ENCODE data around the gene CLEC16A.

CLEC16A gene

DNA sequence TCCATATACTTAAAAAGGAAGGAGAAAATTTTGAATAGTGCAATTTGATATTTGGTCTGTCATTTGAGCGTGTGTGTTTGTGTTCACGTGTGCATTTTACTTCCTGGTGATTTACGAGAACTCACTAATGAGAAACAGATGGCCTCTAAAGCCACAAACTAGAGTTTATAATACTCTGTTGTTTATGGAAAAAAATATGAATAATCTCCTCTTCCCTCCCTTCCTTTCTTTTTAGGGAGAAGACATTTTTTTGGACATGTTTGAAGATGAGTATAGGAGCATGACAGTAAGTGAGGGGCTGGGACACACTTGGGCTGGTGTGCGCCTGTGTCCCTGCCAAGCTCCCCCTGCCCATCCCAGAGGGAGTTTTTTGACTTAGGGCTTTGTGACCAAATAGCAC lies 102.7 kb downstream of the CLEC16A start:
- DNase-seq = no peak

GRCh38 chr16:11047939-11048800 lies 103.8 kb downstream of the CLEC16A start:
- no peak for DNase-seq

GRCh38 chr16:11049396-11050059 lies 105.2 kb downstream of the CLEC16A start:
- DNase-seq = no peak

GRCh38 chr16:11050536-11050935 lies 106.2 kb downstream of the CLEC16A start:
- DNase-seq = no peak

GRCh38 chr16:11050944-11051343 lies 106.6 kb downstream of the CLEC16A start:
- no peak for DNase-seq

GRCh38 chr16:11051430-11051829 lies 107.1 kb downstream of the CLEC16A start:
- DNase-seq = no peak

DNA sequence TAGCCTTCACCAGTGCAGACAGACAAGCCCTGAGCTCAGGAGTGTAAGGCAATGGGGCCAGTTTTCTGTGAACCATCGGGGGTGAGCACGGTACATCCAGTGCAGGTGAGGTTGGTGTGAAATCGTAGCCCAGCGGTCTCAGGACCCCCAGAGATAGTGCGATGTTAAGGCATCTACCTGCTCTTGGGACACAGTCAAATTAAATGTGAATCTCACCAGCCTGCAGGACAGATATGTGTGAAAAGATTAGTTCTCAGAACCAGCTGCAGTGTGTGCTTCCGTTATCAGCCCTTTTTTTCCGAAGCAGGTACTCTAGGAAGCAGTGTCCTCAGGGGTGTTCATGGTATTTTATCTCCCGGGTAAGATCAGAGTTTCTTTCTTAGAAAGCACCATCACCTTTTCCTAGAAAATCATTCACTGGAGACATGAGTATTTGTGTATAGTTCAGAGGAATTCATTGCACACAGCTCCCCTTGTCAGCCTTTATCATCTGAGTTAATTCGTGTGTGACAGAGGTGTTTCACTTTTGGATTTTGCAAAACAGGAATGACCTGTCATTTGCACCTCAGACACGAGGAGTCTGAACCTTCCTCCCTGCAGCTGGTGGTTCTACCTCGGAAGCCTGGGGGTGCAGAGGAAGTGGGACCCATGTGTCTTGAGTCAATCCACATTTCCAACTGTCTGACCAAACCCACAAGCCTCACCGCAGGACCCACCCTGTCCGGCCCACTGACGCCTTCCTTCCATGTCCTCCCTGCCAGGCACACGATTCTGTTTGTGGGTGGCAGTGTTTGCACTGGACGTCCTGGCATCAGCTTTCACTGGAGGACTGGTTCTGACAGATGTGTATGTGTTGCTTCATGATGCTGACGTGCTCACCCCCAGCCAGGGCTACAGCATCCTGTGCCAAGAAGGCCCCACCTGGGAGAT lies 107.8 kb downstream of the CLEC16A start:
- no peak for DNase-seq

GRCh38 chr16:11053916-11054460 lies 109.6 kb downstream of the CLEC16A start:
- DNase-seq = no peak

- no peak for DNase-seq
Observed at GRCh38 chr16:11056090-11056992, 112.0 kb downstream of the CLEC16A start.

DNA sequence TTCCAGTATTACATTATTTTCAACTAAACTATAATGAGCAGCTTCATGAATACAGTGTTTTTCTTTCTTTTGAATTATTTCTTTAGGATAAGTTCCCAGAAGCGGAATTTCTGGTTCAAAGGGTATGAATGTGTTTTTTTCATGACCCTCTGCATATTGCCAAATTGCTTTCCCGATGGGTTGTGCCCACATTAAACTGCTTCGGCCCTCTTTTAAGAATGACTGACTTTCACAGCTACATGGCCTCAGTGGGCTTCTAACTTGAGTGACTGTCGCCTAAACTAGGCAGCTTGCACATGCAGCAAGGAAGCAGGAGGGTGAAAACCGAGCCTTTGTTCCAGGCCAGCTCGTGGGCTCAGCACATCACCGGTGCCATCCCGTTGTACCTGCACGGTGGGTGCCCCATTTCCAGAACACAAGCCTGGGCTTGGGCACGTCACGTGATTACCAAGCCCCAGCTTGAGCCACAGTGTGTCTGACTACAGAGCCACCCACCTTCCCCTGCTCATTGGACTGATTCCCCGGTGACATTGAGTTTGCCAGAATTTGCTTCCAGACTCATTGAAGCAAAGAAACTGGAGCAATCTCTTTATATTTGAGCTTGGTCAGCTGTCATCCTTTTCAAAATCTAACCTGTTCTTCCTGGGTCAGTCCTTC lies 112.8 kb downstream of the CLEC16A start:
- no peak for DNase-seq

DNA sequence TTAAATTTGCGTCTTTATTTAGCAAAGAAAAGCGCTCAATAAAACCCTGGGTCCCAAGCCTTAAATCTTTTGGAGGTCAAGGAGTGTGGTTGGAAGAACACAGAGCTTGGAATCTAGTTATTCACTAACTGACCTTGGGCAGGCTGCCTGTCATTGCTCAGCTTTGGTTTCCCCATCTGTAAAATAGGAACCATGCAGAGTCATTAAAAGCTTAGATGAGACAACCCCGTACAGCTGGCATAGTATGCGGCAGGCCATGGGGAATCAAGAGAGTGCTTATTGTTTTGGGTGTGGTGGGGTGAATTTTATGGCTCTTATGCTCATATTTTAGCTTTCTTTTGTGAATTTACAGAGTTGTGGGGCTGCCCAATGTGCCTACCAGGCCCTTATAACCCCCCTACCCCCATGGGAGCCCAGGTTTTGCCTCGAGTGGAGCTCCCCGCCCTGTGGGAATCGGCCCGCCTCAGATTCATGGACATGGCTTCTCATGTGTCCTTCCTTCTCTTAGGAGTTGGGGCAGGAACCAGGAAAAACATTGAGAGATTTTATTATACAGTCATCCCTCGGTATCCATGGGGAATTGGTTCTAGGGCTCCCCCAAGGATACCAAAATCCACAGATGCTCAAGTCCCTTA lies 113.5 kb downstream of the CLEC16A start:
- no peak for DNase-seq

GRCh38 chr16:11058832-11059231 lies 114.5 kb downstream of the CLEC16A start:
- DNase-seq = no peak

- no peak for DNase-seq
Observed at GRCh38 chr16:11059588-11059987, 115.2 kb downstream of the CLEC16A start.

DNA sequence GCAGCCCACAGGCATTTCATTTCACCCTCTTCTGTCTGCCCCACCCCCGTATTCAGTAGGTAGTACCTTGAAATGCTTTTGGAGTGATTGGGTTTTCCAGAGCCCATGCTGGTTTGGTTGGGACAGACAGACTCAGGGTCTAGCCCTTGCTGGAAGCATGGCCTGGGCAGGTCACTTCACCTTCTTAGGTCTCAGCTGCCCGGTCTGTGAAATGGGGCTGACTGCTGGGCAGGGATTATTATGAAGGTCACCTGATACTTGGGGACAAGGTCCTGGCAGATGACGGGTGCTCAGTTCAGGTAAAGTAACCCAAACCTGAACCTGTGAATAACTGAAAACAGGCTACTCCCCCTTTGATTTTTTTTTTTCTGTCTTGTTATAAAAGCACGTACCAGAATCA lies 116.0 kb downstream of the CLEC16A start:
- DNase-seq = no peak

DNA sequence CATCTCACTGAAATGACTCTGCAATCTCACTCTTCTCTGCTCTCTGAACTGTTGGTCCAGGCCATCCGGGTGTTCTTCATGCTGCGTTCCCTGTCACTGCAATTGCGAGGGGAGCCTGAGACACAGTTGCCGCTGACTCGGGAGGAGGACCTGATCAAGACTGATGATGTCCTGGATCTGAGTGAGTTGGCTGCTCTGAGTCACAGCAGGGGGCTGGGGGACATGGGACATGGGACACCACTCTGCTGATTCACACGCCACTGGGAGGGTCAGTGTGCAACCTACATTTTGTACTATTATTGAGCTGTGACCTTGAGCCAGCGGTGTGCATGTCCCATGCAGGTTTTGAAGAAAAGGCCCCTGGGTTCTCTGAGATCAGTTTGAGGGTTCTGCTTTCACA lies 116.5 kb downstream of the CLEC16A start:
- DNase-seq = no peak

GRCh38 chr16:11061629-11062270 lies 117.4 kb downstream of the CLEC16A start:
- no peak for DNase-seq

DNA sequence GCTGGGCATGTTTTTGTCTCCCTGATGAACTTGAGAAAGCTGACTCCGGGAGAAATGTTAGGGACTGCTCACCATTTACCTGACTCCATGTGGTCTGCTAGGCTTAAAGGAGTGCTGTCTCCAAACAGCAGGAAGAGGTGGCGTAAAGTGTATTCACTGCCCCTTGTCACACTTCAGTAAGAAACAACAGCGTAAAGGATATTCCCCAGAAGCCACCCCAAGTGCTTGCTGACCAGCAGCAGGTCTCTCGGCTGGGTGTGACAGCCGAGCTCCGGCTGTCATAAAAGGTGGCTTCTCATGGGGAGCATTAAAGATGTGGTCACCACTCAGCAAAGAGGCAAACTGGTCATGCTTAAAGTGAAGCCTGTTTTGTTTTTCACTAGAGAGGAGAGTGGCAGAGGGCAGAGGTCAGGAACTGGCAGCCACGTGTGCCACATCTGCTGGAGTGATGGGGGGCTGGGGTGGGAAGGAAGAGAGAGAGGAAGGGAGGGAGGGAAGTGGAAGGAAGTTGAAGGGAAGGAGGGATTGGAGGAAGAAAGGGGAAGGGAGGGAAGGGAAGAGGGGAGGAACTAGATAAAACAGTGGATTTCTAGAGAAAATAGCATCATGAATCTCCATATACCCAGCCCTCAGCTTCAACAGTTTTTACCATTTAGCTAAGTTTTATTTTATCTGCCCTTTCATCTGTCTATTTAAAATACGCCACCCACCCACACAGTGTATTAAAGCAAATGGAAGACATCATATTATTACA lies 119.3 kb downstream of the CLEC16A start:
- DNase-seq = no peak

- DNase-seq = no peak
Observed at GRCh38 chr16:11064202-11064540, 119.8 kb downstream of the CLEC16A start.

- DNase-seq = no peak
Observed at GRCh38 chr16:11064851-11065250, 120.5 kb downstream of the CLEC16A start.
